ENCODE data around the gene VAMP4. TPM values are rescaled to one million over a fixed set of nuclear protein-coding genes. Genes with fewer than 3 reads are reported as not detected.

Gene VAMP4
- total and polyA plus RNA-seq, 8 donors, result 3.5 to 23.7 (median 7.2) TPM

GRCh38 chr1:171762143-171762563 lies 20.3 kb upstream of the VAMP4 start:
- Histone ChIP-seq H3K27me3 (no peaks in the 10 kb centered on the region), H3K9me3 (no peaks in the 10 kb centered on the region), H3K36me3 (no peaks in the 10 kb centered on the region), H3K4me3 (no peak overlapping the region), H3K4me1 (peaks cover 0 to 9% (median 0%) of the 10 kb centered on the region in 4 donors), H3K27ac (no peak overlapping the region)
- DNase-seq, result no peak
- intact Hi-C loops (cut with DNase I; ENCODE audit: low total_unique reads), result no loop called here
- TF ChIP-seq CTCF (IDR thresholded peaks at IDR 0.05) (no peak), EP300 (IDR thresholded peaks at IDR 0.05) (no peak), POLR2AphosphoS5 (IDR thresholded peaks at IDR 0.05) (no peak)
- WGBS, 5 donors, result 83 to 87% (median 86%) methylated on average over 6 of the region's 6 CpGs

GRCh38 chr1:171758011-171758410 lies 16.1 kb upstream of the VAMP4 start:
- no peaks in the 10 kb centered on the region for H3K9me3 ChIP-seq
- no peak for DNase-seq
- H3K36me3 ChIP-seq, result no peaks in the 10 kb centered on the region
- H3K27me3 ChIP-seq, result no peaks in the 10 kb centered on the region
- TF ChIP-seq POLR2A (IDR thresholded peaks at IDR 0.05) (no peak), EP300 (IDR thresholded peaks at IDR 0.05) (no peak), CTCF (IDR thresholded peaks at IDR 0.05) (no peak), POLR2AphosphoS5 (IDR thresholded peaks at IDR 0.05) (no peak)
- intact Hi-C loops (cut with DNase I; ENCODE audit: low total_unique reads), result no loop called here
- H3K27ac ChIP-seq, result no peak overlapping the region
- no peak overlapping the region for H3K4me3 ChIP-seq
- H3K4me1 ChIP-seq, result peaks cover 0 to 9% (median 0%) of the 10 kb centered on the region in 4 donors

- 83 to 95% (median 91%) methylated on average over 4 of the region's 4 CpGs for WGBS, 5 donors
- Histone ChIP-seq H3K4me3 (no peak overlapping the region), H3K9me3 (no peaks in the 10 kb centered on the region), H3K4me1 (peaks cover 0 to 9% (median 0%) of the 10 kb centered on the region in 4 donors), H3K36me3 (no peaks in the 10 kb centered on the region), H3K27ac (no peak overlapping the region), H3K27me3 (no peaks in the 10 kb centered on the region)
- intact Hi-C loops (cut with DNase I; ENCODE audit: low total_unique reads), result no loop called here
- TF ChIP-seq EP300 (IDR thresholded peaks at IDR 0.05) (no peak), CTCF (IDR thresholded peaks at IDR 0.05) (no peak), POLR2A (IDR thresholded peaks at IDR 0.05) (no peak), POLR2AphosphoS5 (IDR thresholded peaks at IDR 0.05) (no peak)
- DNase-seq, result no peak
Measured at GRCh38 chr1:171756856-171757255, 15.0 kb upstream of the VAMP4 start.

GRCh38 chr1:171754971-171755370 lies 13.1 kb upstream of the VAMP4 start:
- Histone ChIP-seq H3K27me3 (no peaks in the 10 kb centered on the region), H3K36me3 (no peaks in the 10 kb centered on the region), H3K9me3 (no peaks in the 10 kb centered on the region), H3K4me3 (no peak overlapping the region), H3K4me1 (peaks cover 0 to 9% (median 0%) of the 10 kb centered on the region in 4 donors), H3K27ac (no peak overlapping the region)
- DNase-seq, result no peak
- 89 to 100% (median 97%) methylated on average over 1 of the region's 1 CpG for WGBS, 5 donors
- intact Hi-C loops (cut with DNase I; ENCODE audit: low total_unique reads), result no loop called here
- no peak for TF ChIP-seq POLR2AphosphoS5 (IDR thresholded peaks at IDR 0.05)
- no peak for TF ChIP-seq POLR2A (IDR thresholded peaks at IDR 0.05)
- no peak for TF ChIP-seq EP300 (IDR thresholded peaks at IDR 0.05)
- TF ChIP-seq CTCF (IDR thresholded peaks at IDR 0.05), result no peak

All from stomach (tissue), 9 donors.